HEK293 (cell line): ENCODE measurements around the gene SERAC1.

Source experiments
- GLIS1 ChIP-seq: fragments of 450-650 bp; formaldehyde crosslinking; IDR thresholded peaks from 2 replicates; pipeline ENCODE4 v1.5.1; 2016; ENCODE audit warnings: missing biosample characterization, missing genetic modification characterization
- HIC1 ChIP-seq: fragments of 450-650 bp; formaldehyde crosslinking; IDR thresholded peaks from 2 replicates; pipeline ENCODE4 v1.5.1; 2016; ENCODE audit warnings: missing biosample characterization, missing genetic modification characterization
- KLF8 ChIP-seq: fragments of 450-650 bp; formaldehyde crosslinking; IDR thresholded peaks from 2 replicates; pipeline ENCODE4 v1.5.1; 2016; ENCODE audit warnings: missing biosample characterization, missing genetic modification characterization
- SP2 ChIP-seq: fragments of 450-650 bp; formaldehyde crosslinking; IDR thresholded peaks from 2 replicates; pipeline ENCODE4 v1.5.1; 2016; ENCODE audit warnings: missing biosample characterization, missing genetic modification characterization
- SP3 ChIP-seq: fragments of 450-650 bp; formaldehyde crosslinking; IDR thresholded peaks from 2 replicates; pipeline ENCODE4 v1.5.1; 2016; ENCODE audit warnings: missing biosample characterization, missing genetic modification characterization
- ZBTB7A ChIP-seq: fragments of 450-650 bp; formaldehyde crosslinking; IDR thresholded peaks from 2 replicates; pipeline ENCODE4 v1.5.1; 2016; ENCODE audit warnings: low read depth, missing biosample characterization, missing genetic modification characterization
- ZFP41 ChIP-seq: fragments of 450-650 bp; formaldehyde crosslinking; IDR thresholded peaks from 2 replicates; pipeline ENCODE4 v1.5.1; 2016; ENCODE audit warnings: missing biosample characterization, missing genetic modification characterization, borderline replicate concordance
- ZNF121 ChIP-seq: fragments of 450-650 bp; formaldehyde crosslinking; IDR thresholded peaks from 2 replicates; pipeline ENCODE4 v1.5.1; 2016; ENCODE audit warnings: missing biosample characterization, missing genetic modification characterization
- ZNF138 ChIP-seq: fragments of 450-650 bp; formaldehyde crosslinking; IDR thresholded peaks from 2 replicates; pipeline ENCODE4 v1.5.1; 2016; ENCODE audit warnings: missing biosample characterization, missing genetic modification characterization, borderline replicate concordance
- ZNF175 ChIP-seq: fragments of 450-650 bp; formaldehyde crosslinking; IDR thresholded peaks from 2 replicates; pipeline ENCODE4 v1.5.1; 2016; ENCODE audit warnings: missing biosample characterization, missing genetic modification characterization
- ZNF391 ChIP-seq: fragments of 450-650 bp; formaldehyde crosslinking; IDR thresholded peaks from 2 replicates; pipeline ENCODE4 v1.5.1; 2016; ENCODE audit warnings: low read depth, missing biosample characterization, missing genetic modification characterization, borderline replicate concordance
- ZNF398 ChIP-seq: fragments of 450-650 bp; formaldehyde crosslinking; IDR thresholded peaks from 2 replicates; pipeline ENCODE4 v1.5.1; 2017; ENCODE audit warnings: missing biosample characterization, missing genetic modification characterization
- ZNF449 ChIP-seq: fragments of 450-650 bp; formaldehyde crosslinking; IDR thresholded peaks from 2 replicates; pipeline ENCODE4 v1.5.1; 2017; ENCODE audit warnings: missing biosample characterization, mild to moderate bottlenecking, missing genetic modification characterization, moderate library complexity
- ZNF521 ChIP-seq: fragments of 450-650 bp; formaldehyde crosslinking; IDR thresholded peaks from 2 replicates; pipeline ENCODE4 v1.5.1; 2017; ENCODE audit warnings: missing biosample characterization, mild to moderate bottlenecking, missing genetic modification characterization
- ZNF837 ChIP-seq: fragments of 450-650 bp; formaldehyde crosslinking; IDR thresholded peaks from 2 replicates; pipeline ENCODE4 v1.5.1; 2016; ENCODE audit warnings: missing biosample characterization, missing genetic modification characterization
- ZXDB ChIP-seq: fragments of 450-650 bp; formaldehyde crosslinking; IDR thresholded peaks from 2 replicates; pipeline ENCODE4 v1.5.1; 2016; ENCODE audit warnings: missing biosample characterization, missing genetic modification characterization
- TF ChIP-seq, protein P1 (sequence below): fragments of 450-650 bp; formaldehyde crosslinking; conservative IDR thresholded peaks from 2 replicates; pipeline ENCODE4 v1.5.1; 2016; ENCODE audit warnings: low read depth, missing biosample characterization, missing genetic modification characterization
- TF ChIP-seq, protein P2 (sequence below): fragments of 450-650 bp; formaldehyde crosslinking; IDR thresholded peaks from 2 replicates; pipeline ENCODE4; 2016; ENCODE audit warnings: missing biosample characterization, missing genetic modification characterization

The SERAC1 gene

GRCh38 chr6:158168040-158168289, at the start of gene SERAC1 (continued):
- TF ChIP-seq ZNF398 (tag by site-specific recombination), result 0 out of 2 replicates have a peak, but pooled peaks have one; percentile 21
- TF ChIP-seq SP3 (tag by site-specific recombination), result peak; percentile 72
- TF ChIP-seq ZFP41 (tag by site-specific recombination), result no peak
- TF ChIP-seq, protein P1, sequence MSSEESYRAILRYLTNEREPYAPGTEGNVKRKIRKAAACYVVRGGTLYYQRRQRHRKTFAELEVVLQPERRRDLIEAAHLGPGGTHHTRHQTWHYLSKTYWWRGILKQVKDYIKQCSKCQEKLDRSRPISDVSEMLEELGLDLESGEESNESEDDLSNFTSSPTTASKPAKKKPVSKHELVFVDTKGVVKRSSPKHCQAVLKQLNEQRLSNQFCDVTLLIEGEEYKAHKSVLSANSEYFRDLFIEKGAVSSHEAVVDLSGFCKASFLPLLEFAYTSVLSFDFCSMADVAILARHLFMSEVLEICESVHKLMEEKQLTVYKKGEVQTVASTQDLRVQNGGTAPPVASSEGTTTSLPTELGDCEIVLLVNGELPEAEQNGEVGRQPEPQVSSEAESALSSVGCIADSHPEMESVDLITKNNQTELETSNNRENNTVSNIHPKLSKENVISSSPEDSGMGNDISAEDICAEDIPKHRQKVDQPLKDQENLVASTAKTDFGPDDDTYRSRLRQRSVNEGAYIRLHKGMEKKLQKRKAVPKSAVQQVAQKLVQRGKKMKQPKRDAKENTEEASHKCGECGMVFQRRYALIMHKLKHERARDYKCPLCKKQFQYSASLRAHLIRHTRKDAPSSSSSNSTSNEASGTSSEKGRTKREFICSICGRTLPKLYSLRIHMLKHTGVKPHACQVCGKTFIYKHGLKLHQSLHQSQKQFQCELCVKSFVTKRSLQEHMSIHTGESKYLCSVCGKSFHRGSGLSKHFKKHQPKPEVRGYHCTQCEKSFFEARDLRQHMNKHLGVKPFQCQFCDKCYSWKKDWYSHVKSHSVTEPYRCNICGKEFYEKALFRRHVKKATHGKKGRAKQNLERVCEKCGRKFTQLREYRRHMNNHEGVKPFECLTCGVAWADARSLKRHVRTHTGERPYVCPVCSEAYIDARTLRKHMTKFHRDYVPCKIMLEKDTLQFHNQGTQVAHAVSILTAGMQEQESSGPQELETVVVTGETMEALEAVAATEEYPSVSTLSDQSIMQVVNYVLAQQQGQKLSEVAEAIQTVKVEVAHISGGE, result no peak; the same call in 1 of the 2 replicates
- TF ChIP-seq, protein P2, sequence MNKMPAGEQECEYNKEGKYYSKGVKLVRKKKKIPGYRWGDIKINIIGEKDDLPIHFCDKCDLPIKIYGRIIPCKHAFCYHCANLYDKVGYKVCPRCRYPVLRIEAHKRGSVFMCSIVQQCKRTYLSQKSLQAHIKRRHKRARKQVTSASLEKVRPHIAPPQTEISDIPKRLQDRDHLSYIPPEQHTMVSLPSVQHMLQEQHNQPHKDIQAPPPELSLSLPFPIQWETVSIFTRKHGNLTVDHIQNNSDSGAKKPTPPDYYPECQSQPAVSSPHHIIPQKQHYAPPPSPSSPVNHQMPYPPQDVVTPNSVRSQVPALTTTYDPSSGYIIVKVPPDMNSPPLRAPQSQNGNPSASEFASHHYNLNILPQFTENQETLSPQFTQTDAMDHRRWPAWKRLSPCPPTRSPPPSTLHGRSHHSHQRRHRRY (tag by site-specific recombination), result no peak
- no peak for TF ChIP-seq ZBTB7A (tag by site-specific recombination)
- peak; percentile 60; the same call in 1 of the 2 replicates for TF ChIP-seq KLF8
- TF ChIP-seq HIC1 (tag by site-specific recombination), result no peak
- no peak for TF ChIP-seq ZNF837 (tag by site-specific recombination)
- peak; percentile 8; the same call in 1 of the 2 replicates for TF ChIP-seq ZNF449 (tag by site-specific recombination)
- peak; percentile 45; the same call in 1 of the 2 replicates for TF ChIP-seq SP2
- TF ChIP-seq ZNF175 (tag by site-specific recombination), result no peak
- no peak for TF ChIP-seq ZNF521 (tag by site-specific recombination)
- TF ChIP-seq ZNF121 (tag by site-specific recombination), result no peak
- no peak for TF ChIP-seq ZNF138 (tag by site-specific recombination)
- TF ChIP-seq GLIS1 (tag by site-specific recombination), result no peak
- no peak for TF ChIP-seq ZNF391 (tag by site-specific recombination)
- peak; percentile 97 for TF ChIP-seq ZXDB (tag by site-specific recombination)
